GM12801 (cell line): Measurements from ENCODE around the gene RAD18.

Source experiments
- CTCF ChIP-seq: IDR thresholded peaks from one replicate; pipeline ENCODE4 v1.5.1; 2011; ENCODE audit warnings: control low read depth; ENCODE audit not compliant: insufficient read length; ENCODE audit errors: extremely low read depth

RAD18 gene

DNA sequence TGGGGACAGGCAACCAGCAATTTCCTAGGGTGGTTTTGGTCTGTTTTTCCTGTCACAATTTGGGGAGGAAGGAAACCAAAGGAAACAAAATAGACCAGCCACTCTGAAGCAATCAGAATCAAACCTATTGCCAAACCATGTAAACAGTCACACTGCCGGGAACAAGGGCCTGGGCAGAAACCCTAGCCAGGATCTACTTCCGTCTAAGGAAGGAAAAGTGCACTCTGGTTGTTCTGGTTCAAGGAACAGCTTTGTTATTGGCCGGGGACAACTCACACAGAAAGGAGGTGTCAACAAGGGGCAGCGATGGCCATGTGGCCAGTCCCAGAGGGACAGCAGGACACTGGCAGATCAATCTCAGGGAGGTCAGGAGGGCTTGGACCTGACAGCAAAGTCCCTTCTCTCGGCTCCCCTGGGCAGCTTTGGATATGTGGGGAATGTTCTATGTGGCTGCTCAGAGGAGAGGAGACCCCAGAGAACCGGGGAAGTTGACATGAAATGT lies 17.5 kb upstream of the RAD18 start:
- TF ChIP-seq CTCF = no peak

- TF ChIP-seq CTCF = no peak
Observed at GRCh38 chr3:8979262-8979661, 16.0 kb upstream of the RAD18 start.

DNA sequence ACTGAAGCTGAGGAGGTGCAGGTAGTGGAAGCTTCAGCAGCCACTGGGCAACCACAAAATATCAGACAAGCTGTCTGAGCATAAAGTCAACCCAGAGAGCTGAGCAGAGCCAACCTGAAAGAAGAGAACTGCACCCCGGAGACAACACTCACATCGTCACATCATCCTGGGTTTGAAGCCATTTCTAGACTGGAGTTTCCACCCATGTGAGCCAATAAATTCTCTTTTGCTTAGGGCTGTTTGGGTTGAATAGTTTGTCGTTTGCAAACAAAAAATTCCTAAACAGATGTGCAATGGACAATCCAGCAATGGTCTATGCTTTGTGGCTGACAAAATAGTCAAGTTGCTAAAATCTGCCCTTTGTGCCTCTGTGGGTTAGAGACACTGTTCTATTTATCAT lies 15.3 kb upstream of the RAD18 start:
- no peak for TF ChIP-seq CTCF

- no peak for TF ChIP-seq CTCF
Observed at GRCh38 chr3:8976540-8977182, 13.4 kb upstream of the RAD18 start.

DNA sequence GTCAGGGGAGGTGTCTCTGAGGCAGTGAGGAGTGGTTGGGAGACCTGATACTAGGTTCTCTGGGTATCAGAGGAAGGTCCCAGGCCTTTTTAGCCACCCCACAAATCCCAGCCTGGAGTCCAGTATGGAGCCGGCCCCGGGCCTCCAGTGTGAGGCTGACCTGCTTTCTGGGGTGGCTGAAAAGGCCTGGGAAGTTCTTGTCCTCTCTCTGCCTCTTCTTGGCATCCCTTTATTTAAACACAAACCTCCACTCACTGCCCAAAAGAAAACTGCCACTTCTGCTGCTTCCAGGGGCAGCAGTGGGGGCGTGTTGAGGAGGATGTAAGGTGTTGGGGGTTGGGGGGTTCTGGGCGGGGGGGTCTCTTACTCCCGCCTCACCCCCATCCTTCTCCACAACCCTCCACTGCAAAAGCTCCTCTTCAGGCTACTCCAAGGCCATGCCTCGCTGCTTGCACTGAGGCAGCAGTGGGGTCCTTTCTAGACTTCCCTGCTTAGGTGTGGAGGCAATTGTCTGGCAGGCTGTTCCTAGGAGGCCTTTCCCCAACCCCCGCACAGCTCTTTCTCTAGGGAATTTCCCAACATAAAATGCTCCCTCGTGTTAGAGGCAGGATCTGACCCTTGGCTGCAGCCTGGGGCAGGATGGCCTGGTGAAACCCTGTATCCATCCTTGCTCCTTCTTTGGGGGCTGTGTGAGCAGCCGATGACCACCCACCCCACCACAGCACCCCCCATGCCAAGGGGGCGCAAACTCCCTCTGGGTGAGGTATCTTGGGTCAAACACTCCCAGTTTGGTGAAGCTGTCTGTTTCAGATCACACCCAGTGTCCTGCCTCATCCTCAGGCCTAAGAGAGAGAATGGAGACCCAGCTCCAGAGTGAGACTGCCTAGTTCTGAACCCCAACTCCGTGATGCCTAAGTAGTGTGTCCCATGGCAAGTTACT lies 12.1 kb upstream of the RAD18 start:
- TF ChIP-seq CTCF = no peak

DNA sequence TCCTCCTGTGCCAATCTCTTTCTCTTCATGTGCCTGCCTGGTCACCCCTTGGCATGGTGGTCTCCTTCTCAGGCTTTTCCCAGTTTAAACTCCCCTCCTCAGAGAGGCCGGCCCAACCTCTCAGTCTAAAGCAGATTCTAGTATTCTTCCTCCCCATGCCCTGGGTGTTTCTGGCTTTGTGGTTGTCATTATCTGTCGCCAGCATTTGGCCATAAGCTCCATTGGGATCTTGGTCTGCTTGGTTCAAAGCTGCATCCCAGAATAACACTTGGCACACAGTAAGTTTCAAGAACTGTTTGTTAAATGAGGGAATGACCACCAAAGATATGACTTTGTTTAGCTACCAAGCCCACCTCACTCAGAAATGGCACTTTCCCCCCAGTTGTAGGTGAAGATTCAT lies 11.2 kb upstream of the RAD18 start:
- no peak for TF ChIP-seq CTCF

- TF ChIP-seq CTCF = no peak
Observed at GRCh38 chr3:8972639-8973038, 9.4 kb upstream of the RAD18 start.
